DND-41 (cell line): ENCODE results near the gene TIGIT.

Experiments
- CTCF ChIP-seq: IDR thresholded peaks from 2 replicates; pipeline ENCODE4 v1.5.1; 2012; ENCODE audit warnings: borderline replicate concordance, low read length, moderate library complexity, mild to moderate bottlenecking; ENCODE audit not compliant: poor library complexity, severe bottlenecking; ENCODE audit errors: extremely low read depth
- EZH2 ChIP-seq: IDR thresholded peaks from 3 replicates; pipeline ENCODE4 v1.6.1; 2012; ENCODE audit warnings: borderline replicate concordance, low read depth, mild to moderate bottlenecking, moderate library complexity, low read length, inconsistent platforms; ENCODE audit not compliant: severe bottlenecking

GRCh38 chr3:114355653-114356052 lies 61.8 kb downstream of the TIGIT start:
- TF ChIP-seq CTCF: no peak
- no peak for TF ChIP-seq EZH2
